ENCODE data around the gene LRIG3.

The LRIG3 gene

DNA sequence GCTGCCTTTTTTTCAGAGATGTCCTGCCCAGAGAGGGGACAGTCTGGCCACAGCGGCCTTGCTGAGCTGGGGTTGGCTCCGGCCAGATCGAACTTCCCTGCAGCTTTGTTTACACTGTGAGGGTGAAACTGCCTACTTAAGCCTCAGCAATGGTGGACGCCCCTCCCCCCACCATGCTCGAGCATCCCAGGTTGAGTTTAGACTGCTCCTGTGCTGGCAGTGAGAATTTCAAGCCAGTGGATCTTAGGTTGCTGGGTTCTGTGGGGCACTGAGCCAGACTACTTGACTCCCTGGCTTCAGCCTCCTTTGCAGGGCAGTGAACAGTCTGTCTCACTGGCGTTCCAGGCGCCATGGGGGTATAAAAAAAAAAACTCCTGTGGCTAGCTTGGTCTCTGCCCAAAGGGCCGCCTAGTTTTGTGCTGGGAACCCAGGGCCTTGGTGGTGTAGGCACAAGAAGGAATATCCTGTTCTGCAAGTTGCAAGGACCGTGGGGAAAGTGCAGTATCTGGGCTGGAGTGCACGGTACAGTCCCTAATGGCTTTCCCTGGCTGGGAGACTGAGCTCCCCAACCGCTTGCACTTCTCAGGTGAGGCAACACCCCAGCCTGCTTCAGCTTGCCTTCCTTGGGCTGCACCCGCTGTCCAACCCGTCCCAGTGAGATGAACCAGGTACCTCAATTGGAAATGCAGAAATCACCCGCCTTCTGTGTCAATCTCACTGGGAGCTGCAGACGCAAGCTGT is 79.1 kb downstream of the LRIG3 start:
- DNase-seq (ENCODE audit: low read depth) = no peak
- TF ChIP-seq, protein P1, sequence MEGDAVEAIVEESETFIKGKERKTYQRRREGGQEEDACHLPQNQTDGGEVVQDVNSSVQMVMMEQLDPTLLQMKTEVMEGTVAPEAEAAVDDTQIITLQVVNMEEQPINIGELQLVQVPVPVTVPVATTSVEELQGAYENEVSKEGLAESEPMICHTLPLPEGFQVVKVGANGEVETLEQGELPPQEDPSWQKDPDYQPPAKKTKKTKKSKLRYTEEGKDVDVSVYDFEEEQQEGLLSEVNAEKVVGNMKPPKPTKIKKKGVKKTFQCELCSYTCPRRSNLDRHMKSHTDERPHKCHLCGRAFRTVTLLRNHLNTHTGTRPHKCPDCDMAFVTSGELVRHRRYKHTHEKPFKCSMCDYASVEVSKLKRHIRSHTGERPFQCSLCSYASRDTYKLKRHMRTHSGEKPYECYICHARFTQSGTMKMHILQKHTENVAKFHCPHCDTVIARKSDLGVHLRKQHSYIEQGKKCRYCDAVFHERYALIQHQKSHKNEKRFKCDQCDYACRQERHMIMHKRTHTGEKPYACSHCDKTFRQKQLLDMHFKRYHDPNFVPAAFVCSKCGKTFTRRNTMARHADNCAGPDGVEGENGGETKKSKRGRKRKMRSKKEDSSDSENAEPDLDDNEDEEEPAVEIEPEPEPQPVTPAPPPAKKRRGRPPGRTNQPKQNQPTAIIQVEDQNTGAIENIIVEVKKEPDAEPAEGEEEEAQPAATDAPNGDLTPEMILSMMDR (IDR thresholded peaks at IDR 0.05; ENCODE audit: insufficient read depth, low read depth, low read length, missing control alignments) = no peak
- H3K4me3 ChIP-seq (ENCODE audit: low read depth, low read length) = no peak overlapping the region

DNA sequence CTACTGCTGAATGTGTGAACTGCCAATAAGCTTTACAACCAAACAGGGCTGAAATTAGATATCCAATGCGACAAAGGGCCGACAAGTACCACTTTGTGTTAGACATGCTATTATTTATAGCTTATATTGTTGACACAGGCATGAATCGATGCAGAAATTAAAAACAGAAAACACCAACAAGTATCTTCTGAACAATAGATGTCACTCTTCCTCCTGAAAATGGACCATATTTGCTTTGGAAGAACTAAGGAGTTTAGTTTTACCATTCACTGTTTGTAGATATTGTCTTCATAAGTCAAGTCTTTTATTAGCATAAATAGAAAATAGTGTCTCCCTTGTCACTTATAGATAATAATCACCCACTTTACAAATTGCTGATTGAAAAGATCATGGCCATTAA is 86.5 kb downstream of the LRIG3 start:
- DNase-seq (ENCODE audit: low read depth) = no peak
- TF ChIP-seq, protein P1 (IDR thresholded peaks at IDR 0.05; ENCODE audit: insufficient read depth, low read depth, low read length, missing control alignments) = no peak
- no peak overlapping the region for H3K4me3 ChIP-seq (ENCODE audit: low read depth, low read length)

DNA sequence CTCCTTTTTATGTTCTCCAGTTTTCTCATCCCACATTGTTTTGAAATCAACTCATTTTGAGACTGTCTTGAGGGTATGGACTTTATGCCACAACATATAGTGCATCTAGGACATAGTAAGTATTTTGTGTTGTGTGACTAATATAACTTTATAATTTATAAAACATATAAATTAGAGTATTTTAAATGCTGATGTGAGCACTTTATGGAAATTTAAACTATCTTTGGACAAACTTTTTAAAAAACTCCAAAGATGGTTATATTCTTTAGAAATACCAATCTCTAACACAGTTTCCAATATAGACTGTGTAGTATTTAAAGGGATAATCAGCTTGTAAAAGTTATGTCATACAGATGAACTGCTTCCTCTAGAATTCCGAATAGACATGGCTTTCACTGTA is 87.4 kb downstream of the LRIG3 start:
- H3K4me3 ChIP-seq (ENCODE audit: low read depth, low read length) = no peak overlapping the region
- DNase-seq (ENCODE audit: low read depth) = no peak
- TF ChIP-seq, protein P1 (IDR thresholded peaks at IDR 0.05; ENCODE audit: insufficient read depth, low read depth, low read length, missing control alignments) = no peak
